NT2/D1 (cell line): ENCODE data around the gene LCN1.

Experiments
- SUZ12 ChIP-seq: IDR thresholded peaks from 2 replicates; pipeline ENCODE4 v1.6.1; 2011; ENCODE audit not compliant: insufficient read length, insufficient read depth; ENCODE audit errors: extremely low read depth
- YY1 ChIP-seq: IDR thresholded peaks from 2 replicates; pipeline ENCODE4 v1.6.1; 2011; ENCODE audit not compliant: insufficient read length, insufficient read depth
- ZNF274 ChIP-seq: IDR thresholded peaks from 2 replicates; pipeline ENCODE4 v1.6.1; 2011; ENCODE audit warnings: mild to moderate bottlenecking, low read depth, low read length

GRCh38 chr9:135554718-135555117, 33.5 kb downstream of the LCN1 start:
- TF ChIP-seq ZNF274 (no peak), SUZ12 (no peak), YY1 (no peak)
